ENCODE results near the gene RPL10A.
"Not testable (repeated sequence)": the region's sequence is repeated elsewhere in the genome, so short reads cannot be mapped to it uniquely, and the experiment has no call there.

The RPL10A gene

GRCh38 chr6:35515939-35516338 is 47.7 kb downstream of the RPL10A start:
- DNase-seq, result not testable (repeated sequence)

- no peak for DNase-seq
Measured at GRCh38 chr6:35516712-35517111, 48.5 kb downstream of the RPL10A start.

GRCh38 chr6:35517978-35518377 is 49.8 kb downstream of the RPL10A start:
- DNase-seq, result not testable (repeated sequence)

GRCh38 chr6:35518566-35519312 is 50.5 kb downstream of the RPL10A start:
- no peak for DNase-seq

- no peak for DNase-seq
Measured at GRCh38 chr6:35519313-35520015, 51.3 kb downstream of the RPL10A start.

Measured in NCI-H1048 (cell line).